ENCODE data around the gene TBC1D22A.
A peak's percentile ranks its signal among the peaks of the same experiment; 100 is the strongest.

Gene TBC1D22A

DNA sequence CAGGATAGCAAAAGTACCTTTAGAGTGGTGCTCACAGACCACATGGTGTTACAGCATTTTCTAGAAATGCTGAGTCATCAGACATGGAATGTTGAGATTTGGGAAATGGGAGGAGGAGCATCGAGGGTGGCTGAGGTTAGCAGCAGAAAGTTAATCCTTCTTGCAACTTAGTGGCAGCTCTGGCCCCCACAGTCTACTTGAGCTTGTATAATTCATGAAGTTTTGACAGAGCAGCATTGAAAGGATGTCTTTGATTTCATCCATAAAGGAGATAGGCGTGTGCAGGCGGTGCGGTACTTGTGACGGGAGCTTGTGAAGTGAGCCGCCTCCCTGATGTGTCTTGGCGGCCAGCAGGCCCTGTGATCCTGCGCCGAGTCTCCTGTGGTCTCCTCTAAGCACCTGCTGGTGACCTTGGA, 330.5 kb downstream of the TBC1D22A start:
- H3K4me1 ChIP-seq (ENCODE audit: control insufficient read depth, insufficient read depth, low read length): peaks cover 32% of the 10 kb centered on the region

DNA sequence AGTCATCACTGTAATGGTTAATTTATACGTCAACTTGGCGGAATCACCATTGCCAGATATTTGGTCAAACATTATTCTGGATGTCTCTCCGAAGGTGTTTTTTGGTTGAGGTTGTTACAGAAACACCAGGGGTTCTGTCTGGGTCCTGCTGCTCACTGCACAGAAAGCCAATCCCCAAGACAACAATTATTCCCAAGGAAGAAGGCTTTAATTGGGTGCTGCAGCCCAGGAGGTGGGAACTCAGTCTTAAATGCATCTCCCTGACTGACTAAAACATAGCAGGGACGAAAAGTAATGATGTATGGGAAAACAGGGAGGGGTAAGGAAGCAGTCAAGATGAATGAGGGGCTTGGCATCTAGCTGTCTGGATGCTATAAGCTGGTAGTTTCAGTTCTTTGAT, 331.3 kb downstream of the TBC1D22A start:
- Histone ChIP-seq H3K9ac (ENCODE audit: low read length) (no peak overlapping the region), H3K4me3 (ENCODE audit: low read length) (no peak overlapping the region), H3K4me1 (ENCODE audit: control insufficient read depth, insufficient read depth, low read length) (peaks cover 32% of the 10 kb centered on the region), H3K9me3 (ENCODE audit: control insufficient read depth, low read length) (peaks cover 12% of the 10 kb centered on the region), H3K36me3 (ENCODE audit: control insufficient read depth, insufficient read depth, low read length, severe bottlenecking) (no peaks in the 10 kb centered on the region), H3K27me3 (replicated peaks; ENCODE audit: control insufficient read depth, insufficient read depth, low read length) (no peaks in the 10 kb centered on the region)
- DNase-seq (ENCODE audit: low read depth): no peak

More for the DNA sequence above, 330.5 kb downstream of the TBC1D22A start:
- Histone ChIP-seq H3K4me3 (ENCODE audit: low read length) (no peak overlapping the region), H3K27me3 (replicated peaks; ENCODE audit: control insufficient read depth, insufficient read depth, low read length) (no peaks in the 10 kb centered on the region), H3K9ac (ENCODE audit: low read length) (no peak overlapping the region), H3K9me3 (ENCODE audit: control insufficient read depth, low read length) (peaks cover 12% of the 10 kb centered on the region), H3K36me3 (ENCODE audit: control insufficient read depth, insufficient read depth, low read length, severe bottlenecking) (no peaks in the 10 kb centered on the region)
- DNase-seq (ENCODE audit: low read depth): peak; percentile 68

DNA sequence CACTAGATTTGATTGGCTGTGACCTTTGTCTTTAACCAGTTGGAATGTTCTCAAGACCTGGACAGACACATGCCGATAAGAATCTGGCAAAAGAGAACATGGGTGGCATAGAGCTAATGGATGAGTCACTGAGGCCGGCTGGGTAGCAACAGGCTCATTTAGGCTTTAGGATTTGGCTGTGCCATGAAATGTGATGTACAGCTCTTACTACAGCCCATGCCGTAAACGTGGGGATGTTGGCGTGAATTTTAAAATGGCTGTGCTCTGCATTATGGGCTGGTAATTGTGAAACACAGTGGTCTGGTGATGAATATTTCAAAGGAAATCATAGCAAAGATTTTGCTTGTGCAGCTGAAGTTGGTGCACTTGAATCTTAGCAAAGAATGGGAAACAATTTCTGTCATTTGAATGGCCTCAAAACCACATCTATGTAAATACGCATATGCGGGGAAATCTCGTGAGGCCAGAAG, 332.4 kb downstream of the TBC1D22A start:
- Histone ChIP-seq H3K27me3 (replicated peaks; ENCODE audit: control insufficient read depth, insufficient read depth, low read length) (no peaks in the 10 kb centered on the region), H3K36me3 (ENCODE audit: control insufficient read depth, insufficient read depth, low read length, severe bottlenecking) (no peaks in the 10 kb centered on the region), H3K9ac (ENCODE audit: low read length) (no peak overlapping the region), H3K4me3 (ENCODE audit: low read length) (no peak overlapping the region), H3K4me1 (ENCODE audit: control insufficient read depth, insufficient read depth, low read length) (peaks cover 32% of the 10 kb centered on the region), H3K9me3 (ENCODE audit: control insufficient read depth, low read length) (peaks cover 12% of the 10 kb centered on the region)
- DNase-seq (ENCODE audit: low read depth): peak; percentile 27

DNA sequence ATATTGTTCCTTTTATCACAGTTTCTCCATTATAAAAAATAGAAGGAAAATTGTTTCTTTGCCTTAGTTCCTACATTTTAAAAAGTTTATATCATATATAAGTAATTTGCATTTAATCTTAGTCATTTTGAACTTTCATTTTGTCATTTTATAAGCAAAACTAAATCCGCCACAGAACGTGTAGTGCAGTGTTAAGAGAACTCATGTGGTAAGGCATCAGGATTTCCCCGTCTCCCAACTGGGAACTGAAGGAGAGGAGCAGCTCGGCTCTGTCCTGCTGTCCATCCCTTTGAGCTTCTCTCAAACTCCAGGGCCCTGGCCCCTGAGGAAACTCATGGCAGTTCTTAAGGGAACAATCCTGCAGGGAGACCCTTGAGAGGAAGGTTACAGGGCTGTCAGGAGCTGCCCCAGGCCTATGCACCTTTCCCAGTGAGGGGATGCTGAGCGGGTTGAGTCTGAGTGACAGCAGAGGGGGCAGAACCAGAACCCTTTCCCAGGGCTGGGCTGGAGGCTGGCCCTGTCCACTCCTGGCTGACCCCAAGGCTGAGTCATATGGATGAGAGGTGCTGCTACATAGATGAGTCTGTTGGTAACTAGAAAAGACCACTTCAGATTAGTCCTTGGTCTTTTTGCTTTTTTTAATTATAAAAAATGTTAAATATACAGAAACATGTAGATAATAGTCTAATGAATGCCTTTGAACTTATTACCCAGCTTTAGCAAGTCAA, 333.1 kb downstream of the TBC1D22A start:
- Histone ChIP-seq H3K36me3 (ENCODE audit: control insufficient read depth, insufficient read depth, low read length, severe bottlenecking) (no peaks in the 10 kb centered on the region), H3K27me3 (replicated peaks; ENCODE audit: control insufficient read depth, insufficient read depth, low read length) (no peaks in the 10 kb centered on the region), H3K9ac (ENCODE audit: low read length) (no peak overlapping the region), H3K4me3 (ENCODE audit: low read length) (no peak overlapping the region), H3K4me1 (ENCODE audit: control insufficient read depth, insufficient read depth, low read length) (peaks cover 32% of the 10 kb centered on the region), H3K9me3 (ENCODE audit: control insufficient read depth, low read length) (peaks cover 12% of the 10 kb centered on the region)
- no peak for DNase-seq (ENCODE audit: low read depth)

DNA sequence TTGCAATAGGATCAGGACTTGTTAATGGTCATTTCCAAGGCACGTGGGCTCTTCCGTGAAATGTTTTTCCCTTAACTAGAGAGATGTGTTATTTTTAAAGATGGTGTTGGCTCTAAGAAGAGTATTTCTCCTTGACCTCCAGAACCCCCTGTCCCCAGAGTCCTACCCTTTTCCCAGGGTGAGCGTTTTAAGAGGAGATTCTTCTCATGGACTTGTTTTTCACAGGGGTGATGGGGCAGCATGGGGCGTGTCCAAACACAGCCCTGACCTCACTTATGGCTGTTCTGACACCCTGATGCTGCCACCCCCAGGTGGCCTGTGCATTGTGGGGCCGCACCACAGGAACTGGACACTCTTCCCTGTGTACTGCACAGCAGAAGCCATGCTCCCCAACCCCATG, 335.7 kb downstream of the TBC1D22A start:
- no peaks in the 10 kb centered on the region for H3K36me3 ChIP-seq (ENCODE audit: control insufficient read depth, insufficient read depth, low read length, severe bottlenecking)
- H3K4me3 ChIP-seq (ENCODE audit: low read length): no peak overlapping the region
- H3K9ac ChIP-seq (ENCODE audit: low read length): no peak overlapping the region
- peaks cover 10% of the 10 kb centered on the region for H3K4me1 ChIP-seq (ENCODE audit: control insufficient read depth, insufficient read depth, low read length)
- no peak for DNase-seq (ENCODE audit: low read depth)
- H3K27me3 ChIP-seq (replicated peaks; ENCODE audit: control insufficient read depth, insufficient read depth, low read length): no peaks in the 10 kb centered on the region
- H3K9me3 ChIP-seq (ENCODE audit: control insufficient read depth, low read length): peaks cover 12% of the 10 kb centered on the region

DNA sequence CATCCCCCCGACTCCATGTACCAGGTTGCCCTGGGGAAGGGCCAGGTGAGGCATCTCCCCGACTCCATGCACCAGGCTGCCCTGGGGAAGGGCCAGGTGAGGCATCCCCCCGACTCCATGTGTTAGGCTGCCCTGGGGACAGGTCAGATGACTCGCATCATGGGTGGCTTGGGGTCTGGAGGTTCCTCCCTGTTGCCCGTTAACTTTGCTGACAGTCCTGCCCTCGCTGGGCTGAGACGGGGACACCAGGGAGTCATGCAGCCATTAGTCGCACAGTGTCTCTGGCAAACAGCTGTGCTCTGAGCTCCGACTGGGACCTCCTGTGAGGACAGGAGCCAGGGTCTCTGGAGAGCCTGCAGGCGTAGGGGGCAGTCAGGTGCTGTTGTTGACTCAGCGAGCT, 336.1 kb downstream of the TBC1D22A start:
- peaks cover 11% of the 10 kb centered on the region for H3K9me3 ChIP-seq (ENCODE audit: control insufficient read depth, low read length)
- H3K9ac ChIP-seq (ENCODE audit: low read length): no peak overlapping the region
- no peak overlapping the region for H3K4me3 ChIP-seq (ENCODE audit: low read length)
- no peaks in the 10 kb centered on the region for H3K36me3 ChIP-seq (ENCODE audit: control insufficient read depth, insufficient read depth, low read length, severe bottlenecking)
- no peaks in the 10 kb centered on the region for H3K27me3 ChIP-seq (replicated peaks; ENCODE audit: control insufficient read depth, insufficient read depth, low read length)
- no peak for DNase-seq (ENCODE audit: low read depth)
- peaks cover 6% of the 10 kb centered on the region for H3K4me1 ChIP-seq (ENCODE audit: control insufficient read depth, insufficient read depth, low read length)

DNA sequence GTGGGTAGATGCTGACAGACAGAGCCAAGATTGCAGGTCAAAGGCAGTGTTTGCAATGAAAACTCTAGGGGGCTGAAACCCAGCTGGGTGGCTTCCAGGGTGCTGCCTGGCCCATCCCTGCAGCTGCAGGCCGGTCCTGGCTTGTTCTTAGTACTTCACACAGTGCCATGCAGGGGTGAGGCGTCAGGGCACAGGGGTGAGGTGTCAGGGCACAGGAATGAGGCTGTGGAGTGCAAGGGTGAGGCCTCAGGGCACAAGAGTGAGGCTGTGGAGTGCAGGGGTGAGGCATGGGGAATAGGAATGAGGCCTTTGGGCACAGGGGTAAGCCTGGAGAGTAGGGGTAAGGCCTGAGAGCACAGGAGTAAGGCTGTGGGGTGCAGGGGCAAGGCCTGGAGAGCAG, 337.6 kb downstream of the TBC1D22A start:
- peaks cover 4% of the 10 kb centered on the region for H3K9me3 ChIP-seq (ENCODE audit: control insufficient read depth, low read length)
- H3K9ac ChIP-seq (ENCODE audit: low read length): no peak overlapping the region
- peaks cover under 1% of the 10 kb centered on the region for H3K4me1 ChIP-seq (ENCODE audit: control insufficient read depth, insufficient read depth, low read length)
- H3K4me3 ChIP-seq (ENCODE audit: low read length): no peak overlapping the region
- no peak for DNase-seq (ENCODE audit: low read depth)
- H3K36me3 ChIP-seq (ENCODE audit: control insufficient read depth, insufficient read depth, low read length, severe bottlenecking): no peaks in the 10 kb centered on the region
- no peaks in the 10 kb centered on the region for H3K27me3 ChIP-seq (replicated peaks; ENCODE audit: control insufficient read depth, insufficient read depth, low read length)

DNA sequence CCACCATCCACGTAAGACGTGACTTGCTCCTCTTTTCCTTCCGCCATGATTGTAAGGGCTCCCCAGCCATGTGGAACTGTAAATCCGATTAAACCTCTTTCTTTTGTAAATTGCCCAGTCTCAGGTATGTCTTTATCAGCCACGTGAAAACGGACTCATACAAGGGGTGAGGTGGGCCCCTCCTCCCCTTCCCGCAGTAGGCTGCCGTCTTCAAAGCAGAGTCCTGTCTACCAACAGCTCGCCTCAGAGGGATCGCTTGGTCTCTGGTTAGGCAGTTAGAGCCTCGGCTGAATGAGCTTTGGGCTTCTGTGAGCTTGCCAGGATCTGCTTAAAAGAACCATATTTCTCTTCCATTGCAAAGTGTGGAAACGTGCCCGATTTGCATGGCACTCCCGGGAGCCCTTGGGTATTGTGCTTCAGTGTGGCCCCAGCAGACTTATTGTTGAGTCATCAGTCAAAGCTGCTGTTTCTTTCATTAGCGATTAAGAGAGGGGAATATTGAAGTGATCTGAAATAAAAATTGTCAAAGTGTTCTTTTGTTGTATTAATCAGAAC, 338.3 kb downstream of the TBC1D22A start:
- Histone ChIP-seq H3K27me3 (replicated peaks; ENCODE audit: control insufficient read depth, insufficient read depth, low read length) (no peaks in the 10 kb centered on the region), H3K9ac (ENCODE audit: low read length) (no peak overlapping the region), H3K4me1 (ENCODE audit: control insufficient read depth, insufficient read depth, low read length) (no peaks in the 10 kb centered on the region), H3K36me3 (ENCODE audit: control insufficient read depth, insufficient read depth, low read length, severe bottlenecking) (no peaks in the 10 kb centered on the region), H3K9me3 (ENCODE audit: control insufficient read depth, low read length) (peaks cover under 1% of the 10 kb centered on the region), H3K4me3 (ENCODE audit: low read length) (no peak overlapping the region)
- DNase-seq (ENCODE audit: low read depth): no peak

DNA sequence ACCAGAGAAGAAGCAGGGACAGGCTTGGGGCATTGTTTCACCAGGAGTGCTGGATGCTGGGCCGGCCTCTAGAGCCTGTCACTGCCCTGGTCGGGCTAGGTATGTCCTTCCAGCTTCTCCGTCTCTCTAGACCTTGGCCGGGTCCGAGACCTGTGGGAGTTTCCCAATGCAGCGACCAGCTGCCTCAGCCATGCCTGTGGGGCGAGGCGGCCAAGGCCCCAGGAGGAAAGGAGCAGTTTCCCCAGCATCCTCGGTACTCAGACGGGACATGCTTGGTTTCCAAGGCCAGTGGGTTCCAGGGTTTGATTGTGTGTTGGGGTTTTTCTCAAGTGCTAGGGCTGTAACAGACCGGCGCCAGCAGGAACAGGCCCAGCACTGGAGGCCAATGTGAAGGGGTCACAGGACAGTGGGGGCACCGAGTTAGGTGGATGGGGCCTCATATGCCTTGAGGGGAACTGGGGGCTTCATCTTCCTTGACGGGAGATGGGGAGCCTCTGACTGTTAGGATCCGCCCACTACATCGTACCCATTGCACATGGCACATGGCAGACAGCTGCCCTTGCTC, 339.0 kb downstream of the TBC1D22A start:
- Histone ChIP-seq H3K4me1 (ENCODE audit: control insufficient read depth, insufficient read depth, low read length) (no peaks in the 10 kb centered on the region), H3K4me3 (ENCODE audit: low read length) (no peak overlapping the region), H3K9me3 (ENCODE audit: control insufficient read depth, low read length) (no peaks in the 10 kb centered on the region), H3K27me3 (replicated peaks; ENCODE audit: control insufficient read depth, insufficient read depth, low read length) (no peaks in the 10 kb centered on the region), H3K36me3 (ENCODE audit: control insufficient read depth, insufficient read depth, low read length, severe bottlenecking) (no peaks in the 10 kb centered on the region), H3K9ac (ENCODE audit: low read length) (no peak overlapping the region)
- no peak for DNase-seq (ENCODE audit: low read depth)

DNA sequence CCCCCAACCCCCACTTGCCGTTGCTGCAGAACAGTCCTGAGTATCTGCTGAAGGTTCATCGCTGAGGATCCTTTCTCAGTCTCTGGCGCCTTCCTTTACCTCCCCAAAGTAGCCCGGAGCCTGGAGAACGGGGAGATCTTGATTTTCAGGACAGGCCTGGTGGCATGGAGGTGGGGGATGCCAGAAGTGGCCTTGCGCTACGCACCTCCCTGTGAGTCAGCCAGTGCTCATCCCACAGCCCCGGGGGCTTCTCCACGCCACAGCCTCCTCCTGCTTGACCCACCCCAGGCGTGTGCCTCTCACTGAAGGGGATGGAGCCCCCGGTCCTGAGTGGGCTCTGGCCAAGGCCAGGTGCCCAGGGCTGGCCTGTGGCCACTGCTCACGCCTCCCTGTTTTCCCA, 339.6 kb downstream of the TBC1D22A start:
- DNase-seq (ENCODE audit: low read depth): no peak
- no peaks in the 10 kb centered on the region for H3K36me3 ChIP-seq (ENCODE audit: control insufficient read depth, insufficient read depth, low read length, severe bottlenecking)
- no peak overlapping the region for H3K4me3 ChIP-seq (ENCODE audit: low read length)
- H3K9ac ChIP-seq (ENCODE audit: low read length): no peak overlapping the region
- no peaks in the 10 kb centered on the region for H3K9me3 ChIP-seq (ENCODE audit: control insufficient read depth, low read length)
- H3K27me3 ChIP-seq (replicated peaks; ENCODE audit: control insufficient read depth, insufficient read depth, low read length): no peaks in the 10 kb centered on the region
- H3K4me1 ChIP-seq (ENCODE audit: control insufficient read depth, insufficient read depth, low read length): peaks cover 5% of the 10 kb centered on the region

DNA sequence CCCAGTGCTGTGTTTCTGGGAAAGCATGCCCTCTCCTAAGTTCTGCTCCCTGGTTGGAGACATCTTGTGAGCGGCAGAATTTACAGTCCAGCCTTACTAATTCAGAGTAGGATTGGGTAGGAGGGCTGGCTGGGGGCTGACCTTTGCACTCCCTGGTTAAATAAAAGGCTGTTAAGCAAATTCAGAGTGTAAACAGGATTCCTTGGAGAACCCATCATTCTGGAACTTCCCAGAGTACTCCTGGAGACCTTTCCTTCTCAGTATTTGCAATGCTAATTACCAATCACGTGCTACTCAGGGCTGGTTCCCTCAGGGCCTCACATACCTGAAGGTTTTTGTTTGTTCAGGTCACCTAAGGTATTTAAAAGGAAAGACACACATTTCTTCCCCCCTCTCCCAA, 340.2 kb downstream of the TBC1D22A start:
- H3K9me3 ChIP-seq (ENCODE audit: control insufficient read depth, low read length): no peaks in the 10 kb centered on the region
- H3K4me1 ChIP-seq (ENCODE audit: control insufficient read depth, insufficient read depth, low read length): peaks cover 10% of the 10 kb centered on the region
- H3K36me3 ChIP-seq (ENCODE audit: control insufficient read depth, insufficient read depth, low read length, severe bottlenecking): no peaks in the 10 kb centered on the region
- no peak overlapping the region for H3K9ac ChIP-seq (ENCODE audit: low read length)
- no peaks in the 10 kb centered on the region for H3K27me3 ChIP-seq (replicated peaks; ENCODE audit: control insufficient read depth, insufficient read depth, low read length)
- no peak for DNase-seq (ENCODE audit: low read depth)
- H3K4me3 ChIP-seq (ENCODE audit: low read length): no peak overlapping the region

Measured in adipocyte (in vitro differentiated cells).